Thoracic aorta (tissue), 2 donors: Measurements from ENCODE around the gene FURIN. TPM values are rescaled to one million over a fixed set of nuclear protein-coding genes. Genes with fewer than 3 reads are reported as not detected.

ENCODE experiments used
- ATAC-seq: fragments of 150-250 bp; one replicate; pipeline ENCODE4 v1.8.0; 2017; ENCODE audit warnings: low read depth; ENCODE audit not compliant: insufficient number of reproducible peaks, low FRiP score
- DNase-seq: peaks from one replicate; pipeline ENCODE4 v3.0.0-alpha.2; 2020; ENCODE audit warnings: low spot score
- H3K27ac ChIP-seq, 2 donors: fragments of 200-600 bp; sonication (generic); 1 replicate in 1 of 2; 2 replicates in 1 of 2; pipeline ENCODE4 v1.5.1; 2016; ENCODE audit warnings: mild to moderate bottlenecking in 2 of 2, moderate library complexity in 2 of 2
- H3K27me3 ChIP-seq: fragments of 200-600 bp; sonication (generic); replicated peaks from 2 replicates; pipeline ENCODE4 v1.6.0; 2016; ENCODE audit warnings: mild to moderate bottlenecking; ENCODE audit not compliant: insufficient read depth
- H3K36me3 ChIP-seq: fragments of 200-600 bp; sonication (generic); one replicate; pipeline ENCODE4 v1.5.1; 2016
- H3K4me1 ChIP-seq, 2 donors: fragments of 200-600 bp; sonication (generic); 1 replicate in 1 of 2; 2 replicates in 1 of 2; pipeline versions ENCODE4 v1.5.1 to v1.6.0; 2016; ENCODE audit warnings: low read depth in 2 of 2, mild to moderate bottlenecking in 1 of 2; ENCODE audit not compliant: control insufficient read depth in 1 of 2
- H3K4me3 ChIP-seq: fragments of 200-600 bp; sonication (generic); 2 replicates; pipeline ENCODE4 v1.5.1; 2016; ENCODE audit warnings: mild to moderate bottlenecking
- H3K9me3 ChIP-seq: fragments of 200-600 bp; sonication (generic); 2 replicates; pipeline ENCODE4 v1.5.1; 2016
- total RNA-seq, 2 donors: library from RNA; depleted of rRNA; stranded (reverse); fragments of >200 nt; gene quantifications; one replicate each; pipeline versions ENCODE4 v1.1.0 to v1.2.3, GENCODE V29; 2016
- TF ChIP-seq, protein P1 (sequence below): fragments of 200-600 bp; sonication (generic); IDR thresholded peaks from one replicate; pipeline ENCODE4 v1.5.1; 2019; ENCODE audit warnings: antibody characterized with exemption

The FURIN gene
- total RNA-seq, 2 donors from 2014 or later: 78.4 to 89.7 TPM

GRCh38 chr15:90862964-90863778 lies 5.2 kb upstream of the FURIN start:
- H3K36me3 ChIP-seq: no peaks in the 10 kb centered on the region
- no peak overlapping the region for H3K4me3 ChIP-seq
- DNase-seq (no peak), ATAC-seq (no peak)
- no peak overlapping the region for H3K27ac ChIP-seq
- H3K4me1 ChIP-seq: no peaks in the 10 kb centered on the region
- H3K27me3 ChIP-seq: no peaks in the 10 kb centered on the region
- H3K9me3 ChIP-seq: no peaks in the 10 kb centered on the region
- TF ChIP-seq, protein P1, sequence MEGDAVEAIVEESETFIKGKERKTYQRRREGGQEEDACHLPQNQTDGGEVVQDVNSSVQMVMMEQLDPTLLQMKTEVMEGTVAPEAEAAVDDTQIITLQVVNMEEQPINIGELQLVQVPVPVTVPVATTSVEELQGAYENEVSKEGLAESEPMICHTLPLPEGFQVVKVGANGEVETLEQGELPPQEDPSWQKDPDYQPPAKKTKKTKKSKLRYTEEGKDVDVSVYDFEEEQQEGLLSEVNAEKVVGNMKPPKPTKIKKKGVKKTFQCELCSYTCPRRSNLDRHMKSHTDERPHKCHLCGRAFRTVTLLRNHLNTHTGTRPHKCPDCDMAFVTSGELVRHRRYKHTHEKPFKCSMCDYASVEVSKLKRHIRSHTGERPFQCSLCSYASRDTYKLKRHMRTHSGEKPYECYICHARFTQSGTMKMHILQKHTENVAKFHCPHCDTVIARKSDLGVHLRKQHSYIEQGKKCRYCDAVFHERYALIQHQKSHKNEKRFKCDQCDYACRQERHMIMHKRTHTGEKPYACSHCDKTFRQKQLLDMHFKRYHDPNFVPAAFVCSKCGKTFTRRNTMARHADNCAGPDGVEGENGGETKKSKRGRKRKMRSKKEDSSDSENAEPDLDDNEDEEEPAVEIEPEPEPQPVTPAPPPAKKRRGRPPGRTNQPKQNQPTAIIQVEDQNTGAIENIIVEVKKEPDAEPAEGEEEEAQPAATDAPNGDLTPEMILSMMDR: no peak

- H3K9me3 ChIP-seq: no peaks in the 10 kb centered on the region
- ATAC-seq (no peak), DNase-seq (no peak)
- no peak overlapping the region for H3K27ac ChIP-seq
- H3K36me3 ChIP-seq: no peaks in the 10 kb centered on the region
- TF ChIP-seq, protein P1: no peak
- H3K4me1 ChIP-seq: peaks cover 0 to 3% of the 10 kb centered on the region in 2 donors
- no peak overlapping the region for H3K4me3 ChIP-seq
- no peaks in the 10 kb centered on the region for H3K27me3 ChIP-seq
Measured at GRCh38 chr15:90863987-90864386, 4.4 kb upstream of the FURIN start.

DNA sequence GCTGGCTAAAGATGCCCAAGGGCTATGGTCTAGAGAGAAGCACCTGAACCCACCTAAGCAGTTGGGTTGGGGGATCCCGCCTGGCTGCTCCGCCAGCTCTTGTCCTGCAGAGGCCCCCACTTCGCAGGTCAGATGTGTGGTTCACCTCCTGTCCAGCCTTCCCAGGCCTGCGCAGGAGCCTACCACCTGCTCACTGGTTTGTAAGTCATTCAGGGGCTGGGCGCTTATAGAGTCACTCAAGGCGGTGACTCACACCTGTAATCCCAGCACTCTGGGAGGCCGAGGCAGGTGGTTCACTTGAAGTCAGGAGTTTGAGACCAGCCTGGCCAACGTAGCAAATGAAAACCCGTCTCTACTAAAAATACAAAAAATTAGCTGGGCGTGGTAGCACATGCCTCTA lies 3.9 kb upstream of the FURIN start:
- TF ChIP-seq, protein P1: no peak
- Histone ChIP-seq H3K4me3 (no peak overlapping the region), H3K27ac (no peak overlapping the region), H3K9me3 (no peaks in the 10 kb centered on the region), H3K27me3 (no peaks in the 10 kb centered on the region), H3K4me1 (peaks cover 0 to 8% of the 10 kb centered on the region in 2 donors), H3K36me3 (no peaks in the 10 kb centered on the region)
- ATAC-seq: no peak
- no peak for DNase-seq

GRCh38 chr15:90865702-90866101 lies 2.7 kb upstream of the FURIN start:
- no peak for ATAC-seq
- peaks cover 10 to 20% of the 10 kb centered on the region in 2 donors for H3K4me1 ChIP-seq

GRCh38 chr15:90866161-90866715 lies 2.1 kb upstream of the FURIN start:
- DNase-seq (no peak), ATAC-seq (no peak)
- Histone ChIP-seq H3K9me3 (no peaks in the 10 kb centered on the region), H3K4me3 (no peak overlapping the region), H3K27me3 (no peaks in the 10 kb centered on the region), H3K36me3 (no peaks in the 10 kb centered on the region), H3K27ac (no peak overlapping the region), H3K4me1 (peaks cover 10 to 22% of the 10 kb centered on the region in 2 donors)
- TF ChIP-seq, protein P1: no peak

More at GRCh38 chr15:90865702-90866101, 2.7 kb upstream of the FURIN start:
- Histone ChIP-seq H3K27me3 (no peaks in the 10 kb centered on the region), H3K27ac (no peak overlapping the region), H3K36me3 (no peaks in the 10 kb centered on the region), H3K4me3 (no peak overlapping the region), H3K9me3 (no peaks in the 10 kb centered on the region)
- DNase-seq: no peak
- TF ChIP-seq, protein P1: no peak
